ENCODE measurements around the gene TLR9. TPM values are rescaled to one million over a fixed set of nuclear protein-coding genes. Genes with fewer than 3 reads are reported as not detected.

TLR9 gene
- polyA plus RNA-seq, 3 donors from 2014 or later, result not detected

DNA sequence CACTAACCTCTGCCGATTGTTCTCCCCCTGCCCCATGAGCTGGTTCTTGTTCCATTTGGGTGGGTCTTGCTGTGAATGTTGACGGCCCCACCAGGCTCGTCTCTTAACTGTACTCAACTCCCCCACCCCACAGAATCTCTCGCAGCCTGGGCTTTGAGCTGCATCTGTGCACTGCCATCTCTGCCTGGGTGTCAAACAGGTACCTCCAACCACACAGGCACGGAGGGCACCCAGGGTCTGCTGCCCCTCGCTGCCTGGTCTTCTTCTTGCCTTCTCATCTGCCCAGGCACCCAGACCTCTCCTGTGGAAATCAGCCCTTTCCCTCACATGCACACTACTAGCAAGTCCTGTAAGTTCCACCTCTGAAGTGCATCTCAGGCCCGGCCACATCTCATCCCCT is 10.1 kb downstream of the TLR9 start:
- Mint-ChIP-seq H3K9me3 (no peaks in the 10 kb centered on the region), H3K36me3 (peaks cover 29 to 43% (median 34%) of the 10 kb centered on the region in 3 donors), H3K27me3 (ENCODE audit: low read depth in 3 of 3) (peaks cover 0 to 5% (median 0%) of the 10 kb centered on the region in 3 donors), H3K27ac (peak overlapping the region; percentile 15 to 83 (median 78)), H3K4me3 (no peak overlapping the region), H3K4me1 (peaks cover 34 to 37% of the 10 kb centered on the region in 2 donors)
- DNase-seq, result no peak

DNA sequence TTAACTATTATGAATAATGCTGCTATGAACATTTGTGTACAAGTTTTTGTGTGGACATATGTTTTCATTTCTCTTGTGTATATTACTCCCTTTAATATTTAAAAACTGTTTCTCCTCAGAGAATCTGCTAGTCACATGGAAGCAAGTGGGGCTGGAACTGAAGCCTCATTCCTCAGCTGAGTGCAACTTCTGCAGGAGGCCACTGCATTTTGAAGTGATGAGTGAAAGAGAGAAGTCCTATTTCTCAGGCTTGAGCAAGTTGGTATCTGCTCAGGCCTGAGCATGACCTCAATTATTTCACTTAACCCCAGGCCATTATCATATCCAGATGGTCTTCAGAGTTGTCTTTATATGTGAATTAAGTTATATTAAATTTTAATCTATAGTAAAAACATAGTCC is 11.5 kb downstream of the TLR9 start:
- Mint-ChIP-seq H3K36me3 (peaks cover 33 to 52% (median 34%) of the 10 kb centered on the region in 3 donors), H3K9me3 (no peaks in the 10 kb centered on the region), H3K4me3 (no peak overlapping the region), H3K4me1 (peaks cover 25 to 26% of the 10 kb centered on the region in 2 donors), H3K27ac (peak overlapping the region in 4 of 6 donors; percentile 5 to 77 (median 20)), H3K27me3 (ENCODE audit: low read depth in 3 of 3) (peaks cover 0 to 2% (median 0%) of the 10 kb centered on the region in 3 donors)
- no peak for DNase-seq

DNA sequence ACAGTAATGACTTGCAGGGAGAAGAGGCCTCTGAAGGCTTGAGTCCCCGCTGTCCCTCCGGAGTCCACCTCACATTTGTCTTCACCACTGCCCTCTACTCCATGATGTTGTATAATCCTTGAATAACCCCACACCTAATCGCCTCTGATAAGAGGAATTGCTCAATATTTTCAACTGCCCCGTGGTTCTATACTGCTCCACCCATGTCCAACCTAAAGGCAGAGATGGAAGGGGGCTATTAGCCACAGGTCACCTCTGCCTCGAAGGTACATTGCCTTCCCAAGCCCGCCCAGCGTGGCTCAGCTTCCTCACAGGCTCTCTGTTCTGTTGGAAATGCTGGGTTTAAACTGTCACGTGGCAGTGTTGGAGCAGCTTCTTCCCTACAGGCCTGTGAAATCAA is 12.4 kb downstream of the TLR9 start:
- no peak overlapping the region for H3K27ac Mint-ChIP-seq
- no peak for DNase-seq
- H3K4me1 Mint-ChIP-seq, result peaks cover 16 to 17% of the 10 kb centered on the region in 2 donors
- H3K9me3 Mint-ChIP-seq, result no peaks in the 10 kb centered on the region
- peaks cover 34 to 59% (median 37%) of the 10 kb centered on the region in 3 donors for H3K36me3 Mint-ChIP-seq
- no peak overlapping the region for H3K4me3 Mint-ChIP-seq
- peaks cover 0 to 2% (median 0%) of the 10 kb centered on the region in 3 donors for H3K27me3 Mint-ChIP-seq (ENCODE audit: low read depth in 3 of 3)

DNA sequence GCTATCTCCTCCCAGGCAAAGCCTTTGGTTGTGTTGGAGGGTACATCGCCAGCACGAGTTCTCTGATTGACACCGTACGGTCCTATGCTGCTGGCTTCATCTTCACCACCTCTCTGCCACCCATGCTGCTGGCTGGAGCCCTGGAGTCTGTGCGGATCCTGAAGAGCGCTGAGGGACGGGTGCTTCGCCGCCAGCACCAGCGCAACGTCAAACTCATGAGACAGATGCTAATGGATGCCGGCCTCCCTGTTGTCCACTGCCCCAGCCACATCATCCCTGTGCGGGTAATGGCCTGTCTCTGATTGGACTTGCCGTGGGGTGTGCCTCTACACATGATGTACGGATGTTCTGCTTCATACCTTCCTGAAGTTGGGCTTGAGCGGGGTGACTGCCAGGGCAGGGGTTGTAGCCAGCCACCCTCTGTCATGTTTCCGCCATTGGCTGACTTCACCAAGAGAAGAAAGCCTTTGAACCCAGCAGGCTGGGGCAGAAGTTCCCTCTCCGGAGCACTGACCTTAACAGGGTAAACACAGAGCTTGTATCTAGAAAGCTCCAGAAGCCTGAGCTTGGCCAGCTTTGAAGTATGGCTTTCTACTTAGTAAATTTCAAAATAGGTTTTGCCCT is 14.1 kb downstream of the TLR9 start:
- Mint-ChIP-seq H3K4me1 (peaks cover 0 to under 1% of the 10 kb centered on the region in 2 donors), H3K4me3 (no peak overlapping the region), H3K36me3 (peaks cover 27 to 67% (median 44%) of the 10 kb centered on the region in 3 donors), H3K27ac (no peak overlapping the region), H3K9me3 (no peaks in the 10 kb centered on the region), H3K27me3 (ENCODE audit: low read depth in 3 of 3) (no peaks in the 10 kb centered on the region)
- no peak for DNase-seq

DNA sequence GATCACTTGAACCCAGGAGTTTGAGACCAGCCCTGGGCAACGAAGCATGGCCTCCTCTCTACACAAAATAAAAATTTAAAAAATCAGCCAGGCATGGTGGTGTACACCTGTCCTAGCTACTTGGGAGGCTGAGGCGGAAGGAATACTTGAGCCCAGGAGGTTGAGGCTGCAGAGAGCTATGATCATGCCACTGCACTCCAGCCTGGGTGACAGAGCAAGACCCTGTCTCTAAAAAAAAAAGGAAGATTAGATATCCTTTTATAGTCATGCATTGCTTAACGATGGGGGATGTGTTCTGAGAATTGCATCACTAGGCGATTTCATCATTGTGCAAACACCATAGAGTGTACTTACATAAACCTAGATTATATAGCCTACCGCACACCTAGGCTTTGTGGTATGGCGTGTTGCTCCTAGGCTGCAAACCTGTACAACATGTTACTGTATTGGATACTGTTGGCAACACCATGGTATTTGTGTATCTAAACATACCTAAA is 14.8 kb downstream of the TLR9 start:
- Mint-ChIP-seq H3K27ac (no peak overlapping the region), H3K4me1 (no peaks in the 10 kb centered on the region), H3K36me3 (peaks cover 29 to 73% (median 48%) of the 10 kb centered on the region in 3 donors), H3K4me3 (no peak overlapping the region), H3K9me3 (no peaks in the 10 kb centered on the region), H3K27me3 (ENCODE audit: low read depth in 3 of 3) (no peaks in the 10 kb centered on the region)
- DNase-seq, result no peak

DNA sequence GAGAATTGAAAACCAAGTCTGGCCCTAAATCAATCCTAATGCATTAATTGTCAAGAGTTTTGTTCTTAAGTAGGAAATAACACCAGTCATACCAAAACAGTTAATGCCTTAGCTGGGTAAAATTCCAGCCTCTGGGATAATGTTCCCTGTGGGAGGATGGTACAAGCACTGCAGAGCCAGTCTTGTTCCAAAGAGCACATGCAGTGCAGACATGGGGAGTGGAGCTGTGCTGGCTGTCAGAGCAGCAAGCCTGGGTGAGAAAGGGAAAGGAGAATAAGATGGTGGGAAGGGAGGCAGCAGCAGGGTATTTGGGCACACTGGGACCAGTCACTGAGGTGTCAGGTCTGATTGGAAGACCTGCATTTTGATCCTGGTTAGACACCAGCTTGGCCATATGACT is 15.4 kb downstream of the TLR9 start:
- Mint-ChIP-seq H3K27ac (peak overlapping the region in 1 of 6 donors; percentile 52), H3K36me3 (peaks cover 27 to 71% (median 42%) of the 10 kb centered on the region in 3 donors), H3K9me3 (no peaks in the 10 kb centered on the region), H3K4me1 (no peaks in the 10 kb centered on the region), H3K27me3 (ENCODE audit: low read depth in 3 of 3) (no peaks in the 10 kb centered on the region), H3K4me3 (no peak overlapping the region)
- DNase-seq, result no peak

DNA sequence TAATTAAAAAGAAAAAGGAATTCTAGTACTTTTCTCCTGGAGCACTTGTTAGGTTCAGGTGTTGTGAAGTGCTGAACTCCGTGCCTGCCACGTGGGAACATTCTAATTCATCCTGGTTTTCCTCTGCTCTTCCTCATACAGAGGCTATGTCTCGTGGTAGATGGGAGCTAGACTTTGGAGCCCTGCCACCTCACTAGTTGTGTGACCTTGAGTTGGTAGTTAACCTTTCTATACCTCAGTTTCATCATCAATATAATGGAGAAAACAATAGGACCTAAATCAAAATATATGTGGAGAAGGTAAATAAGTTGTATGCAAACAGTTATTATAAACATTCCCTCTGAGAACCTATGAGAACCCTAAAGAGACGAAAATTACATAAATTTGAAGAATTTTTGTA is 16.9 kb downstream of the TLR9 start:
- Mint-ChIP-seq H3K4me3 (no peak overlapping the region), H3K36me3 (peaks cover 27 to 73% (median 45%) of the 10 kb centered on the region in 3 donors), H3K9me3 (no peaks in the 10 kb centered on the region), H3K27me3 (ENCODE audit: low read depth in 3 of 3) (no peaks in the 10 kb centered on the region), H3K4me1 (no peaks in the 10 kb centered on the region), H3K27ac (peak overlapping the region in 2 of 6 donors; percentile 25 to 30)
- no peak for DNase-seq

DNA sequence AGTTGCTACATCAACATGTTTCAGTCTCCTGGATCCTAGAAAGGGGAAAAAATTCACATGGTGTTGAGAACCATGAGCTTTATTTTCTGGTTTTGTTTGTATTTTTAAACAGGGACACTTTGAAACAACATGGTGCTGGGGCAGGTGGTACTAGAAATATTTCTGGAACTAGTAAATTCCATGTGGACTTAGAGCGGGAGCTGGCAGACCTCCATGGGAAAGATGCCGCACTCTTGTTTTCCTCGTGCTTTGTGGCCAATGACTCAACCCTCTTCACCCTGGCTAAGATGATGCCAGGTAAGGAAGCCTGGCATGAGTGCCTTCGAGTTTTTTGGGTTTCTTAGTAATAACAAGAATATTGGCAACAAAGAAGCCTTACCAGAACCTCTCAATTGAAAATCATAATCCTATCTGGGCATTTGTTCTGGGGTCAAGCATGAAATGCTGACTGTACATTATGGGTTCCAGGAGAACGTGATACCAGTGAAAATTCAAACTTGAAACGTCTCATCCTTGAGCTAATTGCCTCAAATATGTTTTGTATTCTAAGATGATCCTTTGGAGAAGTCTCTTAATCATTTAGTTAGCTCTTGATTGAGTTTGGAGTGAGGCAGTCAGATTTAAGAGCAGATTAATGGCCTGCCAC is 19.6 kb downstream of the TLR9 start:
- Mint-ChIP-seq H3K27ac (no peak overlapping the region), H3K9me3 (no peaks in the 10 kb centered on the region), H3K4me3 (no peak overlapping the region), H3K4me1 (peaks cover 8 to 10% of the 10 kb centered on the region in 2 donors), H3K27me3 (ENCODE audit: low read depth in 3 of 3) (no peaks in the 10 kb centered on the region), H3K36me3 (peaks cover 17 to 64% (median 34%) of the 10 kb centered on the region in 3 donors)
- no peak for DNase-seq

DNA sequence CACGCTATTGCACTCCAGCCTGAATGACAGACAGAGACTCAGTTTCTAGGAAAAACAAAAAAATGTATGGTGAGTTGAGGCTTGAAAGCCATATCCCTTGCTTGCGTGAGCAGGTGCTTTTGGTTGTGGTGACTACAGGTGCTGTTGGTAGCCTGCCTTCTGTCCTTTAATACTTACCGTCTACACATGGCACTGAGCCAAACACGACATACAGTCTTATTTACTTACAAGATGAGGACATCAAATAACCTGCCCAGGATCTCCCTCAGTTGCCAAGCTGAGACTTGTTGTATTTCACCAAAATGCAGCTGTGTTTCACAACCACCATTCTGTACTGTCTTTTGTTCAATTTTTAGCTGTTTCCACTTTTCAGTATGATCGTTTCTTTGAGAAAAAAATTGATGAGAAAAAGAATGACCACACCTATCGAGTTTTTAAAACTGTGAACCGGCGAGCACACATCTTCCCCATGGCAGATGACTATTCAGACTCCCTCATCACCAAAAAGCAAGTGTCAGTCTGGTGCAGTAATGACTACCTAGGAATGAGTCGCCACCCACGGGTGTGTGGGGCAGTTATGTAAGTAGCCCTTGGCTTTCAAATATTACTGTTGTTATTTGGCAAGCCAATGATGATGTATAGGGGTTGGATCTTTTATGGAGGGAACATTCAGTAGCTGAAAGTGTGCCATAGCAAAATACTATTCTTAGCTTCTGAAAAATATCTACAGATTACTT is 20.9 kb downstream of the TLR9 start:
- Mint-ChIP-seq H3K36me3 (peaks cover 21 to 61% (median 31%) of the 10 kb centered on the region in 3 donors), H3K4me3 (no peak overlapping the region), H3K27ac (peak overlapping the region in 1 of 6 donors; percentile 25), H3K27me3 (ENCODE audit: low read depth in 3 of 3) (no peaks in the 10 kb centered on the region), H3K4me1 (peaks cover 13 to 20% of the 10 kb centered on the region in 2 donors), H3K9me3 (peaks cover 0 to 1% (median 0%) of the 10 kb centered on the region in 6 donors)
- no peak for DNase-seq

DNA sequence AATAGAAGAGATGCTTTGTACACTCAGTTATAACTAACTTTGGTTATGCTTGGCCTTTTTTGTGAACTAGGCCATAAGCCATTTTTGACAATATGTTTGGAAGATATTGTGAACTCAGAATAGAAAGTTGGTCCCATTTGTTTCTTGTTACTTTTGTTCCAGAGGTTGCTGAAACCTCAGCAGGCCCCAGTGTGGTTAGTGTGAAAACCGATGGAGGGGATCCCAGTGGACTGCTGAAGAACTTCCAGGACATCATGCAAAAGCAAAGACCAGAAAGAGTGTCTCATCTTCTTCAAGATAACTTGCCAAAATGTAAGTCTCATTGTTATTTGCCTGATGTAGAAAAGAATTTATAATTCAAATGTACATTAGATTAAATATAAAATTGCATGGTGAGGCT is 21.7 kb downstream of the TLR9 start:
- Mint-ChIP-seq H3K4me1 (peaks cover 21 to 28% of the 10 kb centered on the region in 2 donors), H3K4me3 (no peak overlapping the region), H3K27ac (peak overlapping the region in 1 of 6 donors; percentile 17), H3K27me3 (ENCODE audit: low read depth in 3 of 3) (peaks cover 0 to 2% (median 2%) of the 10 kb centered on the region in 3 donors), H3K9me3 (peaks cover 0 to 1% (median 0%) of the 10 kb centered on the region in 6 donors), H3K36me3 (peaks cover 21 to 55% (median 31%) of the 10 kb centered on the region in 3 donors)
- DNase-seq, result no peak

DNA sequence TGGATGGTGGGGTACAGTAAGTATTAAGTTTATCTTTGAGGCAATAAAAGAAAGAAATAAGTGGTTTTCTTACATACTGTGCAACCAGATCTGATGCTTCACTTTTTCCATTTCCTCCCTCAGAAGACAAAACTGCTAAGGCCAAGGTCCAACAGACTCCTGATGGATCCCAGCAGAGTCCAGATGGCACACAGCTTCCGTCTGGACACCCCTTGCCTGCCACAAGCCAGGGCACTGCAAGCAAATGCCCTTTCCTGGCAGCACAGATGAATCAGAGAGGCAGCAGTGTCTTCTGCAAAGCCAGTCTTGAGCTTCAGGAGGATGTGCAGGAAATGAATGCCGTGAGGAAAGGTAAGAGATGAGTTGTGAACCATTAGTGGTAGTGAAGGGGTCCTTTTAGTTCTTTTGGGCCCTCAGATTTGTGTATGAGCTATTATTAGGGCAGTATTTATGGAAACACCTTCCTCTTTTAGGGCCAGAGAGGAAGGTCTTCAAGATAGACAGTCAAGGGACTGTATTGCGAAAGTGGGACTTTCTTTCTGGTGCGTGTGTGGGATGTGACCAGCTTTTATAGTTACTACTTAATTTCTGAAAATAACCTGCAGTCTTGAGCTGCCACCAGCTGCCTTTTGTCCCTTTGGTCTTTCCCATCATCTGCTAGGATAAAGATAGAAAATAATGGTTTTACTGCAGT is 22.9 kb downstream of the TLR9 start:
- no peak for DNase-seq

DNA sequence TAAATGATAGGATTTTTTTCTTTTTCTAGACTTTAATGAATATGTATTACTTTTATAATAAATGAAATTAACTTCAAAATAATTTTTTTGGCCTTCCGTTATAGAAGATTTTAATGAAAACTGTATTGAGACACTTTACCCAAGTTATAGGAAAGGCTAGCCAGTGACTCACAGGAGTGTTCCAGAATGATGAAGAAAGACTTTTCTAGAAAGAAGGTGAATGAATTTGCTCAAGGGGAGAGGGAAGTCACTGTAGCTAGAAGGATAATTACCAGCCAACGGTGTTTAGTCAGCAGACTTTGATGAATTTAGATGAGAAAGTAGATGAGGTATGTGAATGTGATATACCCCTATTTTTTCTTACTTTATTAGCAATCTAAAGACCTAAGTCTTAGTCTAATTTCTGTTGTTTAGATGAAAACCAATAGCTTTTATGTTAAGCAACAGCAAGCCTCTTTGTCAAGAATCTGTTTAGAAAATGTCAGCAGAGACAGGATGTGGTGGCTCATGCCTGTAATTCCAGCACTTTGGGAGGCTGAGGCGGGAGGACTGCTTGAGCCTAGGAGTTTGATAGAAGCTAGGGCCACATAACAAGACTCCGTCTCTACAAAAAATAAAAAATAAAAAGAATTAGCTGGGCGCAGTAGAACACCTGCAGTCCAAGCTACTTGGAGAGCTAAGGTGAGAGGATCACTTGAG is 24.3 kb downstream of the TLR9 start:
- DNase-seq, result no peak
- peaks cover 18 to 36% (median 20%) of the 10 kb centered on the region in 3 donors for H3K36me3 Mint-ChIP-seq

More for the DNA sequence above, 22.9 kb downstream of the TLR9 start:
- Mint-ChIP-seq H3K27me3 (ENCODE audit: low read depth in 3 of 3) (peaks cover 4 to 10% (median 9%) of the 10 kb centered on the region in 3 donors), H3K4me1 (peaks cover 29 to 36% of the 10 kb centered on the region in 2 donors), H3K4me3 (no peak overlapping the region), H3K36me3 (peaks cover 21 to 45% (median 23%) of the 10 kb centered on the region in 3 donors), H3K27ac (peak overlapping the region in 1 of 6 donors; percentile 45), H3K9me3 (peaks cover 0 to 1% (median 0%) of the 10 kb centered on the region in 6 donors)

More for the DNA sequence above, 24.3 kb downstream of the TLR9 start:
- H3K27ac Mint-ChIP-seq, result peak overlapping the region in 1 of 6 donors; percentile 55
- H3K4me3 Mint-ChIP-seq, result no peak overlapping the region
- peaks cover 35 to 40% of the 10 kb centered on the region in 2 donors for H3K4me1 Mint-ChIP-seq
- peaks cover 4 to 12% (median 9%) of the 10 kb centered on the region in 3 donors for H3K27me3 Mint-ChIP-seq (ENCODE audit: low read depth in 3 of 3)
- H3K9me3 Mint-ChIP-seq, result peaks cover 0 to 1% (median 0%) of the 10 kb centered on the region in 6 donors

Data from immature natural killer cell (primary cell).